ENCODE measurements around the gene SLCO4A1. TPM values are rescaled to one million over a fixed set of nuclear protein-coding genes. Genes with fewer than 3 reads are reported as not detected.

Gene SLCO4A1
- polyA plus RNA-seq, 1 donor (not counting 4 experiments of a cell fraction or from before 2014, with no cell fraction given) = 1.8 TPM

DNA sequence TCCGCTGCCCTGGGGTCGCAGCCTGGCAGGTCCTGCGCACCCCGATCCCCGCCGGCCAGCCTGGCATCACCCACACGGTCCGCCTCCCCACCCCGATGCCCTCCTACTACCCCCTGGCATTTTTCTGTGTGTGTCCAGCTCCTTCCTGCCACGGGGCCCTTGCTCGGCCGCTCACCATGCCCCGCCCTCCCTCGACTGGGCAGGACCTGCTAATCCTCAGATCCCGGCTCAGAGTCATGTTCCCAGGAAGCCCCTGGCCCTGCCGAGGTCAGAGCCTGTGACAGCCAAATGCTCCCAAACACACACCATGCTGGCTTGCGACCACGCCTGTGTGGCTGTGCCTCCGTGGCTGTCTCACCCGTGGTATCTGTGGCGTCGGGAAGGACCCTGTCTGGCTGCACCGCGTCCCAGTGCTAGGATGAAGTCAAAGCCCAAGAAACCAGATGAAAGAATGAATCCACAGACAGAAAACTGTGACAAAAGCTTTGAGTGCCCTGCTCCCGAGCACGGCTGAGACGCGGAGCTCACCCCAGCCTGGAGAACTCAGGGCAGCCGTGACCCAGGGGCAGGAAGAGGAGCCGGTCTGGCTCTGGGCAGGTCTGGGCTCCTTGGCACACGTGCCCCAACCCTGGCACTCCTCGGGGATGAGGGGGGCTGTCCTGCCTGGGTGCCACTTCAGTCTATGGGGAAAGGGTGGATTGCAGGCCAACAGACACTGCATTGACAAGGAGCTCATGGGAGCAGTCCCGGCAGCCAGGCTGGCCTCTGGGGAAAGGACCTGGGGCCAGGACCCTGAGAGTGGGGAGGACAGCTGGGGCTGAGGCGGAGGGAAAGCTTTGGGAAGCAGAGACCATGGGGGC lies 20.8 kb upstream of the SLCO4A1 start:
- no peaks in the 10 kb centered on the region for H3K27me3 ChIP-seq (ENCODE audit: control insufficient read depth, extremely low read depth, insufficient read depth, low read length)
- no peaks in the 10 kb centered on the region for H3K9me3 ChIP-seq (ENCODE audit: control insufficient read depth, low read depth, low read length)
- H3K27ac ChIP-seq (ENCODE audit: control insufficient read depth, insufficient read depth, low read length) = no peak overlapping the region
- DNase-seq (ENCODE audit: low read depth, low spot score) (no peak), FAIRE-seq (no peak)
- H2AFZ ChIP-seq (ENCODE audit: control insufficient read depth, low read length) = no peak overlapping the region
- TF ChIP-seq EZH2 (IDR thresholded peaks at IDR 0.05; ENCODE audit: low read length) = no peak
- TF ChIP-seq, protein P1, sequence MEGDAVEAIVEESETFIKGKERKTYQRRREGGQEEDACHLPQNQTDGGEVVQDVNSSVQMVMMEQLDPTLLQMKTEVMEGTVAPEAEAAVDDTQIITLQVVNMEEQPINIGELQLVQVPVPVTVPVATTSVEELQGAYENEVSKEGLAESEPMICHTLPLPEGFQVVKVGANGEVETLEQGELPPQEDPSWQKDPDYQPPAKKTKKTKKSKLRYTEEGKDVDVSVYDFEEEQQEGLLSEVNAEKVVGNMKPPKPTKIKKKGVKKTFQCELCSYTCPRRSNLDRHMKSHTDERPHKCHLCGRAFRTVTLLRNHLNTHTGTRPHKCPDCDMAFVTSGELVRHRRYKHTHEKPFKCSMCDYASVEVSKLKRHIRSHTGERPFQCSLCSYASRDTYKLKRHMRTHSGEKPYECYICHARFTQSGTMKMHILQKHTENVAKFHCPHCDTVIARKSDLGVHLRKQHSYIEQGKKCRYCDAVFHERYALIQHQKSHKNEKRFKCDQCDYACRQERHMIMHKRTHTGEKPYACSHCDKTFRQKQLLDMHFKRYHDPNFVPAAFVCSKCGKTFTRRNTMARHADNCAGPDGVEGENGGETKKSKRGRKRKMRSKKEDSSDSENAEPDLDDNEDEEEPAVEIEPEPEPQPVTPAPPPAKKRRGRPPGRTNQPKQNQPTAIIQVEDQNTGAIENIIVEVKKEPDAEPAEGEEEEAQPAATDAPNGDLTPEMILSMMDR (optimal IDR thresholded peaks at IDR 0.05 in 1 of 3, IDR thresholded peaks at IDR 0.05 in 1 of 3, conservative IDR thresholded peaks at IDR 0.05 in 1 of 3; ENCODE audit: extremely low read depth in 1 of 3, insufficient read depth in 2 of 3, low read length in 3 of 3) = no peak
- H3K9me1 ChIP-seq (ENCODE audit: control insufficient read depth, extremely low read depth, insufficient read depth, low read length) = no peaks in the 10 kb centered on the region
- dilution Hi-C loops (cut with MboI; ENCODE audit: extremely low pct_ligation_motif_present, low sequenced_read_pairs) = no loop called here
- H3K4me3 ChIP-seq (ENCODE audit: control insufficient read depth in 2 of 3, extremely low read depth in 1 of 3, insufficient read depth in 2 of 3, low read depth in 1 of 3, low read length in 3 of 3) = no peak overlapping the region
- no peak overlapping the region for H3K9ac ChIP-seq (ENCODE audit: control insufficient read depth, extremely low read depth, insufficient read depth, low read length)
- H3K4me2 ChIP-seq (ENCODE audit: control insufficient read depth, extremely low read depth, insufficient read depth, low read depth, low read length) = no peak overlapping the region
- no peaks in the 10 kb centered on the region for H3K36me3 ChIP-seq (ENCODE audit: control insufficient read depth in 2 of 2, extremely low read depth in 1 of 2, insufficient read depth in 2 of 2, low read length in 2 of 2)
- no peaks in the 10 kb centered on the region for H3K79me2 ChIP-seq (ENCODE audit: control insufficient read depth, insufficient read depth, low read length)
- H3K4me1 ChIP-seq (ENCODE audit: control insufficient read depth, extremely low read depth, insufficient read depth, low read length) = peaks cover 23% of the 10 kb centered on the region
- H4K20me1 ChIP-seq (ENCODE audit: control insufficient read depth, extremely low read depth, insufficient read depth, low read length) = no peaks in the 10 kb centered on the region

GRCh38 chr20:62622178-62622876 lies 20.0 kb upstream of the SLCO4A1 start:
- DNase-seq (ENCODE audit: low read depth, low spot score) = no peak
- dilution Hi-C loops (cut with MboI; ENCODE audit: extremely low pct_ligation_motif_present, low sequenced_read_pairs) = no loop called here
- H3K4me3 ChIP-seq (ENCODE audit: control insufficient read depth in 2 of 3, extremely low read depth in 1 of 3, insufficient read depth in 2 of 3, low read depth in 1 of 3, low read length in 3 of 3) = no peak overlapping the region
- H3K79me2 ChIP-seq (ENCODE audit: control insufficient read depth, insufficient read depth, low read length) = no peaks in the 10 kb centered on the region
- H3K9ac ChIP-seq (ENCODE audit: control insufficient read depth, extremely low read depth, insufficient read depth, low read length) = no peak overlapping the region
- peak overlapping the region; percentile 96 for H2AFZ ChIP-seq (ENCODE audit: control insufficient read depth, low read length)
- no peaks in the 10 kb centered on the region for H3K9me1 ChIP-seq (ENCODE audit: control insufficient read depth, extremely low read depth, insufficient read depth, low read length)
- H4K20me1 ChIP-seq (ENCODE audit: control insufficient read depth, extremely low read depth, insufficient read depth, low read length) = no peaks in the 10 kb centered on the region
- no peaks in the 10 kb centered on the region for H3K36me3 ChIP-seq (ENCODE audit: control insufficient read depth in 2 of 2, extremely low read depth in 1 of 2, insufficient read depth in 2 of 2, low read length in 2 of 2)
- peaks cover 23% of the 10 kb centered on the region for H3K4me1 ChIP-seq (ENCODE audit: control insufficient read depth, extremely low read depth, insufficient read depth, low read length)
- H3K27me3 ChIP-seq (ENCODE audit: control insufficient read depth, extremely low read depth, insufficient read depth, low read length) = no peaks in the 10 kb centered on the region
- no peak overlapping the region for H3K4me2 ChIP-seq (ENCODE audit: control insufficient read depth, extremely low read depth, insufficient read depth, low read depth, low read length)
- no peak overlapping the region for H3K27ac ChIP-seq (ENCODE audit: control insufficient read depth, insufficient read depth, low read length)
- no peaks in the 10 kb centered on the region for H3K9me3 ChIP-seq (ENCODE audit: control insufficient read depth, low read depth, low read length)
- no peak for FAIRE-seq
- TF ChIP-seq, protein P1 (optimal IDR thresholded peaks at IDR 0.05 in 1 of 3, IDR thresholded peaks at IDR 0.05 in 1 of 3, conservative IDR thresholded peaks at IDR 0.05 in 1 of 3; ENCODE audit: extremely low read depth in 1 of 3, insufficient read depth in 2 of 3, low read length in 3 of 3) = no peak
- no peak for TF ChIP-seq EZH2 (IDR thresholded peaks at IDR 0.05; ENCODE audit: low read length)
